ENCODE results near the gene COPS3. TPM values are rescaled to one million over a fixed set of nuclear protein-coding genes. Genes with fewer than 3 reads are reported as not detected.
A peak's percentile ranks its signal among the peaks of the same experiment; 100 is the strongest.

COPS3 gene
- total RNA-seq, 1 donor from 2014 or later = 107 TPM

GRCh38 chr17:17200311-17200710 is 80.7 kb downstream of the COPS3 start:
- Mint-ChIP-seq H3K4me3 (peak overlapping the region; percentile 7), H3K36me3 (ENCODE audit: low read depth) (no peaks in the 10 kb centered on the region), H3K4me1 (peaks cover 32% of the 10 kb centered on the region), H3K9me3 (no peaks in the 10 kb centered on the region), H3K27ac (ENCODE audit: unreplicated experiment) (peak overlapping the region; percentile 2), H3K27me3 (ENCODE audit: low read depth) (no peaks in the 10 kb centered on the region)
- DNase-seq (ENCODE audit: low read depth, low spot score) = no peak
- TF ChIP-seq CTCF (conservative IDR thresholded peaks at IDR 0.05) = no peak

- no peaks in the 10 kb centered on the region for H3K27me3 Mint-ChIP-seq (ENCODE audit: low read depth)
- H3K27ac Mint-ChIP-seq (ENCODE audit: unreplicated experiment) = no peak overlapping the region
- H3K9me3 Mint-ChIP-seq = no peaks in the 10 kb centered on the region
Measured at GRCh38 chr17:17198281-17198680, 82.8 kb downstream of the COPS3 start.

GRCh38 chr17:17196776-17197175 is 84.3 kb downstream of the COPS3 start:
- no peak for DNase-seq (ENCODE audit: low read depth, low spot score)
- Mint-ChIP-seq H3K27me3 (ENCODE audit: low read depth) (no peaks in the 10 kb centered on the region), H3K4me3 (no peak overlapping the region), H3K36me3 (ENCODE audit: low read depth) (no peaks in the 10 kb centered on the region), H3K27ac (ENCODE audit: unreplicated experiment) (no peak overlapping the region), H3K9me3 (no peaks in the 10 kb centered on the region), H3K4me1 (peaks cover 28% of the 10 kb centered on the region)
- TF ChIP-seq CTCF (conservative IDR thresholded peaks at IDR 0.05) = no peak

More at GRCh38 chr17:17198281-17198680, 82.8 kb downstream of the COPS3 start:
- Mint-ChIP-seq H3K4me3 (no peak overlapping the region), H3K36me3 (ENCODE audit: low read depth) (no peaks in the 10 kb centered on the region), H3K4me1 (peaks cover 24% of the 10 kb centered on the region)
- TF ChIP-seq CTCF (conservative IDR thresholded peaks at IDR 0.05) = no peak
- no peak for DNase-seq (ENCODE audit: low read depth, low spot score)

Other genes starting within 250 kb of the COPS3 start
- 241 and 244 TPM in 2 replicates for gene MPRIP, start 238.8 kb downstream of the COPS3 start, total RNA-seq
- 0.23 TPM in 1 of 2 replicates, not detected in the other for gene PLD6, start 74.9 kb downstream of the COPS3 start, total RNA-seq
- gene FLCN, start 44.1 kb downstream of the COPS3 start, total RNA-seq = 38.7 and 44.4 TPM in 2 replicates
- gene NT5M, start 22.1 kb upstream of the COPS3 start, total RNA-seq = 8.4 and 10.3 TPM in 2 replicates
- gene MED9, start 195.8 kb upstream of the COPS3 start, total RNA-seq = 20.5 and 22.2 TPM in 2 replicates
- 8.0 and 8.3 TPM in 2 replicates for gene RASD1, start 215.1 kb upstream of the COPS3 start, total RNA-seq